GM12891 (cell line): ENCODE results near the gene PPP1R12B.

ENCODE experiments used
- POLR2A ChIP-seq: IDR thresholded peaks from 2 replicates; pipeline ENCODE4 v1.6.1; 2011; ENCODE audit warnings: low read depth, low read length, control low read depth
- POLR2AphosphoS5 ChIP-seq: IDR thresholded peaks from 2 replicates; pipeline ENCODE4 v1.6.1; 2011; ENCODE audit warnings: low read depth, low read length, control low read depth

DNA sequence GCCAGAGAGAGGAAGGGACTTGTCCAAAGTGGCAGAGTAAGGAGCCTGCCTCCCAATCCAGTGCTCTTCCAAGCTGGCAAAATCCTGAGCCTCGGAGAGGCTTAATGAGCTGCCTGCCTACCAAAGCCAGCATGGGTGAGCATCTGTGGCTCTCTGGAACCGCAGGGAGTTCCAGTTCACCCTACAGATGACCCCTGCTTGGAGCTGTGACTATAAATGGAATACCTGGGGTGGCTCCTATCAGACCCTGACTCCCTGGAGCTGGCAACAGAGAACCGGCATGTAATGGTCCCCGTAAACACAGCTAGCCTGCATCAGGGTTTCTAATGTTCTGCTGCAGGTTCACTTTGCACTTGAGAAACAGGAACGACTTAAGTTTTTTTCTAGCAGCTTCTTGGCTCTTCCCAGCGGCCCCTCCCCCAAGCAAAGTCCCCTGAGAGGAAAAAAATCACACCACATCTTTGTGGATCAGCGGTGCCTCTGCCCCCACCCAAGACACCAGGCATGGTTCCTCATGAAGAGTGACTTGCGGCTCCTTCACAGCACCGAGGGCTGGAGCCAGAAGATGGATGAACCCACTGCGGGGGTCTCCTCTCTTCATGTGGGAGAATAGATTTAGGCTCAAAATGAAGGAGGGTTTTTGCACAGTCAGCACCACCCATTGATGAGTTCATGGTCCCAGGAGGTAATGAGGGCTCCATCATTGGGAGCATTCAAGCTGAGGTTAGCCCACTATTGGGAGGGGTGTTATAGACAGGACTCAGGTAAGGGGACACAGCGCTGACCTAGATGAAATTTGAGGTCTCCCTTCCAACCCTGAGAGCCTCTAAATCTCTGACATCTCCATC lies 282.8 kb downstream of the PPP1R12B start:
- no peak for TF ChIP-seq POLR2A
- no peak for TF ChIP-seq POLR2AphosphoS5
